D721Med (cell line): ENCODE results near the gene HOOK2.
"Not testable (repeated sequence)": the region's sequence is repeated elsewhere in the genome, so short reads cannot be mapped to it uniquely, and the experiment has no call there.

Source experiments
- DNase-seq: peaks from one replicate; pipeline ENCODE4 v3.0.0; 2011; ENCODE audit warnings: low spot score; ENCODE audit not compliant: insufficient read length
- FAIRE-seq: peaks from 2 replicates; lab custom pipeline; 2011; peaks lifted over from hg19 to GRCh38; lab: Jason Lieb, UNC
- TF ChIP-seq, protein P1 (sequence below): IDR thresholded peaks from 2 replicates; pipeline ENCODE4 v1.5.1; 2012; ENCODE audit warnings: mild to moderate bottlenecking, control low read depth; ENCODE audit not compliant: insufficient read depth; ENCODE audit errors: missing control alignments

HOOK2 gene

DNA sequence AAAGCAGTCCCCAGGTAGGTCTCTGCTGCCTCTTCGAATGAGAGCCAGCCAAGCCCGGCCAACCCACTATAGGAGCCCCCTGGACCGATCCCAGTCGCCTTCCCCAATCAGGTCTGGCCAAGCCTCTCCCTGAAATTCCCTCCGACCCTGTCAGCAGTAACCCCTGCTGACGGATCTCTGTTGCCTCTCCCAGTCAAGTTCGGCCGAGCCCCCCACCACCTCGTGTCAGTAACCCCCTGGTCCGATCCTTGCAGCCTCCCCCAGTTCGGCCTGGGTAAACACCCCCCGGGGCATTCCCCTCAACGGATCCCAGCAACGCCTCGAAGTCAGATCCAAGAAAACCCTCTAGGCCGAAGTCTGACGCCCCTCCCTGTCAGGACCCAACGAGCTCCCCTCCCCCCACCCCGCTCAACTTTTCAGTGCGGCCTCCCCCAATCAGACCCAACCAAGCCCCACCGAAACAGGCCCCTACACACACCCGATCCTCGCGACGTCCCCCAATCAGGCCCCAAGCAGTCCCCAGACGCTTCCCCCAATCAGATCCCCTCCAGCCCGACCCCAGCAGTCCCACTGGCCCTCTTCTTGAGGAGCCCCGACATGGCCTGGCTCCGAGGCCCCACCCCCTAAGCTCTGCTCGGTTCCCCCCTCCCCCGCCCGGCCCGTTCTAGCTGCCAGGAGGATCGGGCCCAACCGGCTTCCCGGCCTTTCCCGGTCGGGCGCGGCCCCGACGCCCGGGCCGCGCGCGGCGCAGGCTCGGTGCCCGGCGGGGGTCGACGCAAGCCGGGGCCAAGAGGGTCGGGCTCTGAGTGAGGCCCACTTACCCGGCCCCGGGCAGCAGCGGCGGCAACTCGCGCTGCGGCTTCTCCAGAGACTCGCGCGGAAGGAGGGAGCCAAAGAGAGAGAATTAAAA is 53.4 kb downstream of the HOOK2 start:
- TF ChIP-seq, protein P1, sequence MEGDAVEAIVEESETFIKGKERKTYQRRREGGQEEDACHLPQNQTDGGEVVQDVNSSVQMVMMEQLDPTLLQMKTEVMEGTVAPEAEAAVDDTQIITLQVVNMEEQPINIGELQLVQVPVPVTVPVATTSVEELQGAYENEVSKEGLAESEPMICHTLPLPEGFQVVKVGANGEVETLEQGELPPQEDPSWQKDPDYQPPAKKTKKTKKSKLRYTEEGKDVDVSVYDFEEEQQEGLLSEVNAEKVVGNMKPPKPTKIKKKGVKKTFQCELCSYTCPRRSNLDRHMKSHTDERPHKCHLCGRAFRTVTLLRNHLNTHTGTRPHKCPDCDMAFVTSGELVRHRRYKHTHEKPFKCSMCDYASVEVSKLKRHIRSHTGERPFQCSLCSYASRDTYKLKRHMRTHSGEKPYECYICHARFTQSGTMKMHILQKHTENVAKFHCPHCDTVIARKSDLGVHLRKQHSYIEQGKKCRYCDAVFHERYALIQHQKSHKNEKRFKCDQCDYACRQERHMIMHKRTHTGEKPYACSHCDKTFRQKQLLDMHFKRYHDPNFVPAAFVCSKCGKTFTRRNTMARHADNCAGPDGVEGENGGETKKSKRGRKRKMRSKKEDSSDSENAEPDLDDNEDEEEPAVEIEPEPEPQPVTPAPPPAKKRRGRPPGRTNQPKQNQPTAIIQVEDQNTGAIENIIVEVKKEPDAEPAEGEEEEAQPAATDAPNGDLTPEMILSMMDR = no peak
- DNase-seq = peak; percentile 60
- FAIRE-seq = no peak

DNA sequence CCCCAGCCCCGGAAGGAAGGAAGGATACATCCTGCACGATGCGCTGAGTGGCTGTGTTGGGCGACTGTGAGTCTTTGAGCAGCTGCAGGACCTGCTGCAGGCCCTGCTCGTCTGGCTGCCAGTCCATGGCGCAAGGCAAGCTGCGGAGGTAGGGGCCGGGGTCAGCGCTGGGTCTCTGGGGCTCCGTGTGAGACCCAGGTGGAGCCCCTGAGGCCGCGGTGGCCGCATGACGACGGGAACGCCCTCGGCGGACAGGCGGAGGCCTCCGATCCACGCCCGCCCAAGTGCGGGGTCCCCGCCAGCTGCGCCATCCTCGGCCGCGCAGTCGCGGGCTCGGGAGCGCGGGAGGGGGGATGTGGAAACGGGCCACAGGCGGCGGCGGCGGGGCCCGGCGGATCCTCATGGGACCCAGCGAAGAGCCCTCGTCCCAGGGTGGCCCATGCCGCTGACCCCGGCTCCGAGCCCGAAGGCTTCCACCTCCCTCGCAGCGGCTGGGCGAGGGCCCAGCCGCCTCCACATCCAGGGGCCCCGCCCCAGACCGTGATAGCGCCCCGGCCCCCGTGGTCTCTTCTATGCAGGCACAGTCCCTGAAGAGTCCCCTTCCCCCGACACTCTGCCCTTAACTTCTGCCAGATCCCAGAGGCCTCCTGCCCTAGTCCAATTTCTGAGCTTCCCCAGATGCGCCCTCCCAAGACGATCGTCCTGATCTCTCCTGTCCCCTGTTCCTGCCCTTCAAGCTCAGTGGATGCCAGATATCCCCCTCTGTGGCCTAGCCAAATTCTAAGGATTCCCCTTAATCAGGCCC is 54.3 kb downstream of the HOOK2 start:
- no peak for FAIRE-seq
- DNase-seq = no peak
- TF ChIP-seq, protein P1 = no peak

DNA sequence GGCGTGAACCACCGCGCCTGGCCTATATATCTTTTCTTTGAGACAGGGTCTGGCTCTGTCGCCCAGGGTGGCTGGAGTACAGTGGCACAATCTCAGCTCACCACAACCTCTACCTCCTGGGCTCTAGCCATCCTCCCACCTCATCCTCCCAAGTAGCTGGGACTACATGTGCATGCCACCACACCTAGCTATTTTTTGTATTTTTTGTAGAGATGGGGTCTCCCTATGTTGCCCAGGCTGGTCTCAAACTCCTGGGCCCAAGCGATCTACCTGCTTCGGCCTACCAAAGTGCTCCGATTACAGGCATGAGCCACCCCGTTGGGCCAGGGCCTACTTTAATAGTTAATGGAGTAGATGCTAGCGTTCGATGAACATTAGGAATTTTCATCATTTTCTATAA is 55.1 kb downstream of the HOOK2 start:
- FAIRE-seq = no peak
- TF ChIP-seq, protein P1 = no peak
- DNase-seq = no peak

DNA sequence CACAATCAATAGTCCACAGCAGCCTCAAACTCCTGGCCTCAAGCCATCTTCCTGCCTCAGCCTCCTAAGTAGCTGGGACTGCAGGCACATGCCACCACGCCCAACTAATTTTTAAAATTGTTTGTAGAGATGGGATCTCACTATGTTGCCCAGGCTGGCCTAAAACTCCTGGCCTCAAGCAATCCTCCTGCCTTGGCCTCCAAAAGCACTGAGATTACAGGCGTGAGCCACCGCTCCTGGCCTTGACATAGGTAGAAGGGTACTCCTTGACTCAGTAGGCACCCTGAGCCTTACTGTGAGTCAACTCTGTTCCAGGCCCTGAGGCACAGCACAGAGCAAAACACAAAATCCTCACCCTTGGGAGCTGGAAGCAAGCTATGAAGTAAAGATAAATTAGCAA is 59.4 kb downstream of the HOOK2 start:
- DNase-seq (no peak), FAIRE-seq (no peak)
- TF ChIP-seq, protein P1 = no peak

DNA sequence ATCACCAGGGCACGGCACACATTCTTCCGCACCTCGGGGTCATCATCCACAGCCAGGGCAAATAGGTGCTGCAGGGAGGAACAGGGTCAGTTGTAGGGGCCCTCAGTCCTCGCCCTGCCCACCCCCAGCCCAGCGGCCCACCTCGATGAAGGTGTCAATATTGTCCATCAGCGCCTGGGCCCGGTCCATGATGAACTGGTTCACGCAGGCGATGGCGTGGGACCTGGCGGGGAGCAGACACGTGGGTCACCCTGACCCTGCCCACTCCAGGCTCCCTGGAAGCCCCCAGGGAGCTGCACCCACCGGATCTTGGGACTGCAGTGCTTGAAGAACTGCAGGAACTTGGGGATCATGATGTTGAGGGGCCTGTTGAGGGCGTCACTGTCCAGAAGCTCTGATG is 60.2 kb downstream of the HOOK2 start:
- DNase-seq = no peak
- no peak for FAIRE-seq
- TF ChIP-seq, protein P1 = no peak

DNA sequence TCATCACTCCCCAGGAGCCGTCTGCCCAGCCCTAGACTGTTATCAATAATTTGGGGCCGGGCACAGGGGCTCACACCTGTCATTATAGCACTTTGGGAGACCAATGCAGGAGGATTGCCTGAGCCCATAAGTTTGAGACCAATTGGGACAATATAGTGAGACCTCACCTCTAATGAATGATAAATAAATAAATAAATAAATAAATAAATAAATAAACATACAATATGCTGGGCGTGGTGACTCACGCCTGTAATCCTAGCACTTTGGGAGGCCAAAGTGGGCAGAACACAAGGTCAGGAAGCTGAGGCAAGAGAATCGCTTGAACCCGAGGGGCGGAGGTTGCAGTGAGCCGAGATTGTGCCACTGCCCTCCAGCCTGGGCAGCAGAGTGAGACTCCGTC is 62.0 kb downstream of the HOOK2 start:
- not testable (repeated sequence) for FAIRE-seq, DNase-seq
